SK-N-SH treated with all-trans-retinoic acid at 6 μM for 48 hours (cell line): ENCODE results near the gene SRXN1.

Source experiments
- ARNTL ChIP-seq: fragments of 450-650 bp; formaldehyde crosslinking; IDR thresholded peaks from 2 replicates; pipeline ENCODE4 v1.5.0; 2020; ENCODE audit warnings: low read depth, mild to moderate bottlenecking, moderate library complexity, borderline replicate concordance
- BACH2 ChIP-seq: fragments of 250-450 bp; sonication (Bioruptor Pico); IDR thresholded peaks from 2 replicates; pipeline ENCODE4 v1.9.0; 2021; ENCODE audit warnings: mild to moderate bottlenecking, borderline replicate concordance
- ESRRG ChIP-seq: fragments of 250-450 bp; sonication (Bioruptor Pico); IDR thresholded peaks from 2 replicates; pipeline ENCODE4 v1.6.1; 2021; ENCODE audit warnings: mild to moderate bottlenecking
- OSR1 ChIP-seq: fragments of 250-450 bp; sonication (Bioruptor Pico); IDR thresholded peaks from 2 replicates; pipeline ENCODE4 v1.8.0; 2022; ENCODE audit warnings: moderate library complexity, mild to moderate bottlenecking, inconsistent platforms
- RARB ChIP-seq: fragments of 250-450 bp; sonication (Bioruptor Pico); IDR thresholded peaks from 2 replicates; pipeline ENCODE4 v1.8.0; 2021; ENCODE audit warnings: mild to moderate bottlenecking, moderate library complexity
- SNAI2 ChIP-seq: fragments of 250-450 bp; sonication (Bioruptor Pico); IDR thresholded peaks from 2 replicates; pipeline ENCODE4 v1.5.0; 2020; ENCODE audit warnings: mild to moderate bottlenecking, moderate library complexity
- ZFP3 ChIP-seq: fragments of 250-450 bp; sonication (Bioruptor Pico); IDR thresholded peaks from 2 replicates; pipeline ENCODE4 v1.5.0; 2020; ENCODE audit warnings: mild to moderate bottlenecking, moderate library complexity
- ZFP30 ChIP-seq: fragments of 450-650 bp; formaldehyde crosslinking; IDR thresholded peaks from 2 replicates; pipeline ENCODE4 v1.5.0; 2022; ENCODE audit warnings: mild to moderate bottlenecking, moderate library complexity
- ZNF565 ChIP-seq: fragments of 450-650 bp; formaldehyde crosslinking; conservative IDR thresholded peaks from 2 replicates; pipeline ENCODE4 v1.5.0; 2020; ENCODE audit warnings: low read depth, mild to moderate bottlenecking, moderate library complexity
- TF ChIP-seq, protein P1 (sequence below): fragments of 250-450 bp; sonication (Bioruptor Pico); IDR thresholded peaks from 2 replicates; pipeline ENCODE4 v1.8.0; 2020; ENCODE audit warnings: mild to moderate bottlenecking, moderate library complexity, borderline replicate concordance

GRCh38 chr20:661474-662270 lies 8.7 kb upstream of the SRXN1 start:
- TF ChIP-seq ZFP3 (no peak), ZFP30 (CRISPR knock-in tag) (no peak), OSR1 (no peak), SNAI2 (no peak), ZNF565 (CRISPR knock-in tag) (no peak), BACH2 (CRISPR knock-in tag) (no peak), ARNTL (CRISPR knock-in tag) (no peak), ESRRG (CRISPR knock-in tag) (no peak), RARB (CRISPR knock-in tag) (no peak)
- TF ChIP-seq, protein P1, sequence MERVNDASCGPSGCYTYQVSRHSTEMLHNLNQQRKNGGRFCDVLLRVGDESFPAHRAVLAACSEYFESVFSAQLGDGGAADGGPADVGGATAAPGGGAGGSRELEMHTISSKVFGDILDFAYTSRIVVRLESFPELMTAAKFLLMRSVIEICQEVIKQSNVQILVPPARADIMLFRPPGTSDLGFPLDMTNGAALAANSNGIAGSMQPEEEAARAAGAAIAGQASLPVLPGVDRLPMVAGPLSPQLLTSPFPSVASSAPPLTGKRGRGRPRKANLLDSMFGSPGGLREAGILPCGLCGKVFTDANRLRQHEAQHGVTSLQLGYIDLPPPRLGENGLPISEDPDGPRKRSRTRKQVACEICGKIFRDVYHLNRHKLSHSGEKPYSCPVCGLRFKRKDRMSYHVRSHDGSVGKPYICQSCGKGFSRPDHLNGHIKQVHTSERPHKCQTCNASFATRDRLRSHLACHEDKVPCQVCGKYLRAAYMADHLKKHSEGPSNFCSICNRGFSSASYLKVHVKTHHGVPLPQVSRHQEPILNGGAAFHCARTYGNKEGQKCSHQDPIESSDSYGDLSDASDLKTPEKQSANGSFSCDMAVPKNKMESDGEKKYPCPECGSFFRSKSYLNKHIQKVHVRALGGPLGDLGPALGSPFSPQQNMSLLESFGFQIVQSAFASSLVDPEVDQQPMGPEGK: no peak
